Measurements from ENCODE around the gene DNAH2. TPM values are rescaled to one million over a fixed set of nuclear protein-coding genes. Genes with fewer than 3 reads are reported as not detected.

The DNAH2 gene
- total and polyA plus RNA-seq, 9 of the 15 experiments (the other 6 are each of a cell fraction or from before 2014, with no cell fraction given) = 0.03 TPM; not detected in 8

DNA sequence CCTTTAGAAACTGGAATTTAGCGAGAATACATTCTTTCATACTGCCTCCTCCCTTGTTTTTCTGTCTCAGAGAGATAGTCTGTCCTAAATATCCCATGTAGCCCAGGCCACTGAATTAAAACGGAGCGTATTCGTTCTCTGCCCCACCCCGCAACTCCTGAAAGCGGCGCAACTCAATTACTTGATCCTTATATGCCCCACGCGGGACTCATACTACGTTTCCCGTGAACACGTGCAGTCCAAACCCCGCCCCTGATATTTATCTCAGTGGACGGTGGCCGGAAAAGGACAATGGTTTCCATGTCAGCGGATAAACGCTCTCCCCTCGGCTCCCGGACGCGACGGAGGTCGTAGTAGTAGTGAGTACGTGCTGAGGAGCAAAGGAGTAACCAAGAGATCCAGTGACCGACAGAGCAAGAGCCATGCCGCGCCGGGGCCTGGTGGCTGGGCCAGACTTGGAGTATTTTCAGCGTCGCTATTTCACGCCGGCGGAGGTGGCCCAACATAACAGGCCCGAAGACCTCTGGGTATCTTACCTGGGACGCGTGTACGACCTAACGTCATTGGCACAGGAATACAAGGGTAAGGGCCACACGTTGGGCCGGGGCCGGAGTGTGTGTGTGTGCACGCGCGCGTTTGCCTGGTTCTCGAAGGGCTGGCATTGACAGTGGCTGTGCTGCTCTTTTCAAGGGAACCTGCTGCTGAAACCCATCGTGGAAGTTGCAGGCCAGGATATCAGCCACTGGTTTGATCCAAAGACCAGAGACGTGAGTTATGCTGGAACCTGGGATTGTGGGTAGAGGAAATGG, 140.4 kb downstream of the DNAH2 start, which contains the start of gene CYB5D1 (continued):
- TF ChIP-seq HMG20A (CRISPR knock-in tag; conservative IDR thresholded peaks at IDR 0.05) (no peak), FIP1L1 (IDR thresholded peaks at IDR 0.05; ENCODE audit: low read depth, low read length, poor library complexity, severe bottlenecking) (no peak), ZNF589 (CRISPR knock-in tag; IDR thresholded peaks at IDR 0.05; ENCODE audit: low read depth) (no peak), MEF2D (tag; conservative IDR thresholded peaks at IDR 0.05; ENCODE audit: low read depth) (no peak), XRCC3 (IDR thresholded peaks at IDR 0.05) (no peak), NR2C1 (IDR thresholded peaks at IDR 0.05) (no peak), NR2C1 (tag; IDR thresholded peaks at IDR 0.05) (no peak), RFX1 (IDR thresholded peaks at IDR 0.05) (peak; percentile 62), HEY1 (CRISPR knock-in tag; IDR thresholded peaks at IDR 0.05; ENCODE audit: borderline replicate concordance) (0 out of 2 replicates have a peak, but pooled peaks have one; percentile 32), NEUROD1 (IDR thresholded peaks at IDR 0.05; ENCODE audit: borderline replicate concordance, low read depth, low read length, partially characterized antibody) (no peak), MCM3 (IDR thresholded peaks at IDR 0.05) (no peak), SRSF3 (IDR thresholded peaks at IDR 0.05; ENCODE audit: insufficient read depth, low read length) (no peak), TCF7 (IDR thresholded peaks at IDR 0.05; ENCODE audit: borderline replicate concordance) (no peak), SP1 (CRISPR knock-in tag; IDR thresholded peaks at IDR 0.05) (peak; percentile 93), MYC (IDR thresholded peaks at IDR 0.05; ENCODE audit: low read depth, low read length) (peak; percentile 90), MYC (CRISPR knock-in tag; IDR thresholded peaks at IDR 0.05; ENCODE audit: borderline replicate concordance, low read depth) (peak; percentile 53; the same call in 1 of the 2 replicates), TARDBP (IDR thresholded peaks at IDR 0.05) (no peak), FOXA3 (CRISPR knock-in tag; conservative IDR thresholded peaks at IDR 0.05 in 1 of 2, IDR thresholded peaks at IDR 0.05 in 1 of 2) (no peak), SREBF2 (CRISPR knock-in tag; IDR thresholded peaks at IDR 0.05) (no peak)
- TF ChIP-seq, protein P1, sequence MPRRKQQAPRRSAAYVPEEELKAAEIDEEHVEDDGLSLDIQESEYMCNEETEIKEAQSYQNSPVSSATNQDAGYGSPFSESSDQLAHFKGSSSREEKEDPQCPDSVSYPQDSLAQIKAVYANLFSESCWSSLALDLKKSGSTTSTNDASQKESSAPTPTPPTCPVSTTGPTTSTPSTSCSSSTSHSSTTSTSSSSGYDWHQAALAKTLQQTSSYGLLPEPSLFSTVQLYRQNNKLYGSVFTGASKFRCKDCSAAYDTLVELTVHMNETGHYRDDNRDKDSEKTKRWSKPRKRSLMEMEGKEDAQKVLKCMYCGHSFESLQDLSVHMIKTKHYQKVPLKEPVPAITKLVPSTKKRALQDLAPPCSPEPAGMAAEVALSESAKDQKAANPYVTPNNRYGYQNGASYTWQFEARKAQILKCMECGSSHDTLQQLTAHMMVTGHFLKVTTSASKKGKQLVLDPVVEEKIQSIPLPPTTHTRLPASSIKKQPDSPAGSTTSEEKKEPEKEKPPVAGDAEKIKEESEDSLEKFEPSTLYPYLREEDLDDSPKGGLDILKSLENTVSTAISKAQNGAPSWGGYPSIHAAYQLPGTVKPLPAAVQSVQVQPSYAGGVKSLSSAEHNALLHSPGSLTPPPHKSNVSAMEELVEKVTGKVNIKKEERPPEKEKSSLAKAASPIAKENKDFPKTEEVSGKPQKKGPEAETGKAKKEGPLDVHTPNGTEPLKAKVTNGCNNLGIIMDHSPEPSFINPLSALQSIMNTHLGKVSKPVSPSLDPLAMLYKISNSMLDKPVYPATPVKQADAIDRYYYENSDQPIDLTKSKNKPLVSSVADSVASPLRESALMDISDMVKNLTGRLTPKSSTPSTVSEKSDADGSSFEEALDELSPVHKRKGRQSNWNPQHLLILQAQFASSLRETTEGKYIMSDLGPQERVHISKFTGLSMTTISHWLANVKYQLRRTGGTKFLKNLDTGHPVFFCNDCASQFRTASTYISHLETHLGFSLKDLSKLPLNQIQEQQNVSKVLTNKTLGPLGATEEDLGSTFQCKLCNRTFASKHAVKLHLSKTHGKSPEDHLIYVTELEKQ (CRISPR knock-in tag; IDR thresholded peaks at IDR 0.05) = no peak
- TF ChIP-seq, protein P2, sequence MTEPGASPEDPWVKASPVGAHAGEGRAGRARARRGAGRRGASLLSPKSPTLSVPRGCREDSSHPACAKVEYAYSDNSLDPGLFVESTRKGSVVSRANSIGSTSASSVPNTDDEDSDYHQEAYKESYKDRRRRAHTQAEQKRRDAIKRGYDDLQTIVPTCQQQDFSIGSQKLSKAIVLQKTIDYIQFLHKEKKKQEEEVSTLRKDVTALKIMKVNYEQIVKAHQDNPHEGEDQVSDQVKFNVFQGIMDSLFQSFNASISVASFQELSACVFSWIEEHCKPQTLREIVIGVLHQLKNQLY (CRISPR knock-in tag; conservative IDR thresholded peaks at IDR 0.05) = no peak

Measured in K562 (cell line).